Stimulated activated CD8-positive, alpha-beta memory T cell treated with anti-CD3 and anti-CD28 coated beads, Interleukin-7, amount 100 ng/mL, for 1 hour (primary cell): ENCODE measurements around the gene TTPAL.

Experiments used
- DNase-seq, 2 donors: peaks; one replicate each; pipeline ENCODE4 v3.0.0-alpha.2; 2020; ENCODE audit warnings: low read depth in 2 of 2

The TTPAL gene

DNA sequence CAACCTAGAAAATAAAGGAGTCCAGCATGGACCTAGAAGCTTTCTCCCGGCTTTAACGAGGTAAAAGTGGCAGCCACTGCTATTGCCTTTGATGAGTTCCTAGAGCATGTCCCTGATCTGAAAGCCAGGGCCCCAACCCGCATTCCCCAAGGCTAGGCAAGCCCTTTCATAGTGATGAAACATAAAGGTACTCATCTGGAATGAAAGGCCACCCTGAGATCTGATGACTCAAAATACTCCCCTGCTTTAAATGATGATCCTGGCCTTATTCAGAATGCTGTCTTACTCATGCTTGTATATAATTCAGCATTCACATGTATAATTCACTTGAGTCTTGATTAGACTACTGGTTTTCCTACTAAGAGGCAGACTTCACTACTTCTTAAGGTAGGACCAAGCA, 21.3 kb downstream of the TTPAL start:
- no peak for DNase-seq

DNA sequence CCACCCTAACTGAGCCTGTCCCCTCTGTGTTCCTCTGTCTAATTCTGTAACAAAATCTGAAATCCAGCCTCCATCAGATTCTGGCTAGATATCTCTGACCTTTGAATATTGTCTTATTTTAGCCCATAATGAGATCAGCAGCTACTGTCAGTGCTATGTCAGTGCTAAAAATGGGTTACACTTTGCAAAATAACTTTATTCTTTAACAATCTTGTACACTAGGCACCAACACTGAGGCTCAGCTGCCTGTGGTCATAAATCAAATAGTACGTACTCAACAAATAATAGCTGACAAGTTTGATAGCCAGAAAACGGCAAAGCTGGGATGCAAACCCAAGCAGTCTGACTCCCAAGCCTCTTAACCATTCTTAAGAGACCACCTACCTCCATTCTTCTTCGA, 22.1 kb downstream of the TTPAL start:
- no peak for DNase-seq

DNA sequence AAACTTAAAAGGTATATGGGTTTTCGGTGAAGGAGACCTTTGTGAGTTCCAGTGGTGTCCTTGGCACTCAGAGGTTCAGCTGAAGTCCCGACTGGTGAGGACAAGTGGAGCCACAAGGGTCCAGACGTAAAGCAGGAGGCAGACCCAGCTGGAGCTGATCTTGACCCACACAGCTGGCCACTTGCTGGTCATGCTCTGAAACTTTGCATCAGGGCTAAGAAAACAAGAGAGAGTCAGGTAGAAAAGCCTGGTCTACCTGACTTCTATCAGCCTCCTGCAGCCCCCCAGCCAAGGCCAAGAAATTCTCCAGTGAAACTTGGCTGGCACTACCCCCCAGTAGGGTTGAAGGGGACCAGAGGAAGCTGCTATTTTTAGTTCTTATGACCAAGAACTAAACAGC, 24.5 kb downstream of the TTPAL start:
- DNase-seq: no peak

DNA sequence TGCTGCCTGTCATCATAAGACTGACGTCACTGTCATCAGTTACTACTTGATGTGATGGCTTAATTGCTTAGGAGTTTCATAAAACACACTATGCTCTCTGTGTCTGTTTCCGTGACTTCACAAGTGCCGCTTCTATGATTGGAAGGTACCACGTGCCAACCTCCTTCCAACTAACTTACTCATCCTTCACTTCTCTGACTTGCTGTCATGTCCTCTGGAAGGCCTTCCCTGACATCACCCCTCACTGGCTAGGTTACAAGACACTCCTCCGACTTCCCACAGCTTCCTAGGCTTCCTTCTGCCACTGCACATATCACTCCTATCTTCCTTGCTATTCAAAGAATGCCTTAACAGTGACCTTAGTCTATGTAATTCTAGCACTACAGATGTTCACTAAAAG, 25.8 kb downstream of the TTPAL start:
- no peak for DNase-seq

DNA sequence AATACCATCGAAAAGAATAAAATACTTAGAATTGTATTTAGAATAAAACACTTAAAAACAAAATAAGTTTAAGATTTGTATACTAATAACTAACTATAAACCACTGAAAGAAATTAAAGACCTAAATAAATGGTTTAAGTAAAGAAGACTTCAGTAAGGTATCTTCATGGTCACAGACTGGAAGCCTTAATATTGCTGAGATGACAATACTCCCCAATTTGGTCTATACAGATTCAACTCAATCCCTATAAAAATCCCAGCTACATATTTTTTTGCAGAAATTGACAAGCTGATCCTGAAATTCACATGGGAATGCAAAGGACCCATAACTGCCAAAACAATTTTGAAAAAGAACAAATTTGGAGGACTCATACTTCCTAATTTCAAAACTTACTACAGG, 27.3 kb downstream of the TTPAL start:
- no peak for DNase-seq

DNA sequence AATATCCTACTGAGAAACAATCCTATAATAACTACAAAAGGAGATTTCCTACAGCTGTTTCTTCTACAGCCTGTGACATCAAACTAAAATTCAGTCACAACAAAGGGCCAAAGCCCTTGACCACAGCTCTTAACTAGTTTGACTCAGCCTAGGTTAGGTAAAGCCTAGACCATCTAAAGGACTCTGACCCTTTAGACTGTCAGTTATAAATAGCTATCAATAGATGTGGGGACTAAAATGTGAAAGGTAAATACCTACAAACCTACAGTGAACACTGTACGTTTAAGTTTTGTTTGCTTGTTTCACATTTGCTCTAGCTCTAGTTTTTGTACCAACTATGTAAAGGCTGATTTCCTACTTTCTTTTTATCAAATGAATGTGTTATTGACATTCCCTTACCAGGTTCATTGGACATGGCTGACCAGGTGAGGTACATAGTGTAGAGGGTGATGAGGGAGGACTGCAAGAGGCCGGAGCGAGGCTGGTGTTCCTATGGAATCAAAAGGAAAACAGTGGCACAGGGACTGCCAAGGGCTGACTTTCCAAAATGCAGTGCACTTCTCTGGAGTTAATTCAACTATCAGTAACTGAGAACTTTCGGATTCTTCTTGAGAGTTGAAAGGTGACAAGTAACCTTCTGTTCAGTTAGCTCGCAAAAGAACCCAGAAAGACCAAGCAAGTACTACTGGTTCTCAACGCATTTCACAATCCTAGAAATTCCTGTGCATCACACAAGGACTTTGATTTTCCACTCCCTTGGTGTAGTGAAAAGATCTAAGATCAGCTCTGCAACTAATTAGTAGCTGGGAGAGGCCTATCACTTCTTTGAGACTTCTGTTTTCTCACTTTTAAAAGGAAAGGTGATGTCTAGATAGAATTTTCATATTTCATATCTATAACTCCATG, 29.0 kb downstream of the TTPAL start:
- no peak for DNase-seq

DNA sequence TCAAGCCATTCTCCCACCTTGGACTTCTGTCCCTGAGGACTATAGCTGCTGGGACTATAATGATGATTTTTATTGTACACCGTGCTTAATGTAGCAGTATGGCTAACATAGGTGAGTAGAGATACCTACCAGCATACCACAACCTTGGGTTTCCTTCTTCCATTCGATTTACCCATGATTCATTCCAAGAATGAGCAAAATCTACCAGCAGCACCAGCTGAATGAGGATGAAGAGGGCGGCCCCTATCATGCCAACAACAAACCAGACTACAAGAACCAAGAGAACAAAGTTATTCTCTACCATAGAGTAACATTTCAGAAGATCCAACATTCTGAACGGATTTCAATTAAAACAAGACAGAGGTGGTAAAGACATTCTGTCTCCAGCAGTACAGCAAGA, 34.1 kb downstream of the TTPAL start:
- no peak for DNase-seq

DNA sequence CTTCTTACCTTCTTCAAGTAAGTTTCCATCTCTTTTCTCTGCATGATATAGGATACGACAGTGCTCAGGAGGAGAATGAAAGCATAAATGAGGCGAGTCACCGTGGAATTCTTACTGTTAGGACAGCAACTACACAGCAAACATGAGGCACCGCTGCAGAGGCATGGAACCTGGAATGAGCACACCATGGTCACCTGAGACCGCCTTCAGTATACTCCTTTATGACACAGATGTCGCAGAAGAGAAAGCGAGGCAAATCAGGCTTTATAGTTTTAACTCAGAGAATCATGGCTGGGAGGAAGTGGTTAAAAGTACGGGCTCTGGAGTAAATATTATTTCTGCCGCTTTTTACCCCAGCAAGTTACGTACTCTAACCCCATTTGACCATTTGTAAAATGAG, 38.2 kb downstream of the TTPAL start:
- no peak for DNase-seq

DNA sequence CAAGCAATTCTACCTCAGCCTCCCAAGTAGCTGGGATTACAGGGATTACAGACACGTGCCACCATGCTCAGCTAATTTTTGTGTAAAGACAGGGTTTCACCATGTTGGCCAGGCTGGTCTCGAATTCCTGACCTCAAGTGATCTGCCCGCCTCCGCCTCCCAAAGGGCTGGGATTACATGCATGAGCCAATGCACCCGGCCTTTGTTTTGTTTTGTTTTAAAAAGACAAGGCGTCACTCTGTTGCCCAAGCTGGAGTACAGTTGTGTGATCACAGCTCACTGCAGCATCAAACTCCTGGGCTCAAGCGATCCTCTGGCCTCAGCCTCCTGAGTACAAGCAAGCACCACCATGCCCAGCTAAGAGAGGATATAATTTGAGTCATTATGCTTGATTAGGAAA, 40.8 kb downstream of the TTPAL start:
- no peak for DNase-seq

DNA sequence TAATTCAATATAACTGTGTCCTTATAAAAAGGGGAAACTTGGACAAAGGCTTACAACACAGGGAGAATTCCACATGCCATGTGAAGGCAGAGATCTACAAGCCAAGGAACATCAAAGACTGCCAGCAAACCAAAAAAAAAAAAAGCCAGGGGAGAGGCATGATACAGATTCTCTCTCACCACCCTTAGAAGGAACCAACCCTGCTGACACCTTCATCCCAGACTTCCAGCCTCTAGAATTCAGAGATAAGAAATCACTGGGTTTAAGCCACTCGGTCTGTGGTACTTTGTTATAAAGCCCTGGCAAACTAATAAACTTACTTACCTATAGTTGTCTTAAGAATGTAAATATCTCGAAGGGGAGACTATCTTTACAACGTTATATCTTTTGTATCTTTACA, 41.8 kb downstream of the TTPAL start:
- no peak for DNase-seq

DNA sequence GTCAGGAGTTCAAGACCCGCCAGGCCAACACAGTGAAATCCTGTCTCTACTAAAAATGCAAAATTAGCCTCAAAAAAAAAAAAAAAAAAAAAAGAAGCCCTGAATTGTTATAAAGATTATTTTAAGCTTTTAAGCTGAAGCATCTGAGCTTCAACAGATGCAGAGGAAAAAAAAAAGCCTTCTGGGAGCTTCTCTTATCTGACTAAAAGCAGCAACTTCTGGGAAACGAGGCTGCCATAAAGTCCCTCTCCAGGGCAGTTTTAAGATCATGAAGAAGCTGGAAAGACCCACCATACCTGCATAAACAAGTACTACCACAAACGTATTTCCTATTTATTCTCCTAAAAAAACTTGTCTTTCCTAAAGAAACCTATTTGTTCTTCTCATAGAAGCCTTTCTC, 42.6 kb downstream of the TTPAL start:
- no peak for DNase-seq

DNA sequence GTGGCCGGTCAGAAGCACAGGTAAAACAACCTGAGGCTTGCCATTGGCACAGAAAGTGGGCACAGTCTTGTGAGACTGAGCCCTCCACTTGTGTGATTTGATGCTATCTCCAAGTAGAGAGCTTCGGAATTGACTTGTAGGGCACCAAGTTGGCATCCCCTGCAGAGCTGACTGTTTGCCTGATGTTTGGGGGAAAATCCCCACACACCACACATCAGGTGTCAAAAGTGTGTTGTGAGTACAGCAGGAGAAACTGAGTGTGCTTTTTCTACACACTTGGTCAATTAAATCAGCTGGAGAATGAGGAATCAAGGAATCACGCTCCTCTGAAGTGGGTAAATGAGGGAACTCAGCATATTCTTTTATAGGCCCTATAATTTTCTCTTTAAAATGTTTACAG, 45.2 kb downstream of the TTPAL start:
- DNase-seq: no peak

DNA sequence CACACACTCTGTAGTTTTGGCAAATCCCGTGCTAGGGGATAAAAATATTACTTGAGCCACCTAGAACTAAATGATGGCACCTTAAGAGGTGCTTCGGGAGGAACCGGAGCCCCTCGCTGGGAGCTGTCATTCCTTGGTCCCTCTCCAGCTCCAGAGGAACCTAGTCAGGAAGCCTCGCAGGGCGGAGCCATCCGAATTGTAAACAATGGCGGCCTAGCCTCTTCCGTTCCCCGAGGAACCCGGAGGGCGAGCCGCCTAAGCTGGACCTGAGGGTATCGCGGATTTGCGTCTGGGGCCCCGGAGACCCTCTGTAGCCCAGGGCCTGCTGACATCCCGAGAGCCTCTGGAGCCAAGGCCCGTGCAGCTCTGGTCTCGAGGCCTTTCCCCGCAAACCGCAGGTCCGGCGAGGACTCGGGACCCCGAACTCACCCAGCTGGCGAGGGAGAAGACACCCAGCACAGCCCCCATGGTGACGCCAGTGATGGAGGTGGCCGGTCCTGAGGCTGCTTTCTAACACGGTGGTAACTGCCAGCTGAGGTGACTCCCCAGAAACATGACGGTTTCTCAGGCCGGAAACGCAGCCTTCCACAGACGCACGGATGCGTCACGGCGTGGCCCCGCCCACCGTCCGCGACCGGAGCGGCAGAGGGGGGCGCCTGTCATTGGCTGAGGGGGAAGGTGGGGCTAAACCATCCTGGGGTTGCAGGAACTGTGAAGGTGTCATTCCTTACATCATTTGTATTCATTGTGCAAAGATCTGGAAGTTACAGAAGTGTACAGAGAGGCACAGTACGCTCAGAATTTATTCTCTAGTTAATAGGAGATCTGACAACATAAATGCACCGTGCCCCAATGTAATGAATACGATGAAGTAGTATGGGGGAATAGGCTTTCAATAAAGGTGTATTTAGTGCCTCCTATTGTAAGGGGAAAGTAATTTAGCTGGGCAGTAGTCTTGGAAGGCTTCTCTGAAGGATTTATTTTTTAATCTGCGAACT, 46.1 kb downstream of the TTPAL start, which contains the start of gene SERINC3:
SERINC3 (minus strand) TSS at position 587 of the 998 bp plus-strand sequence; CDS start at position 468, 119 bp downstream.
- DNase-seq: peak; percentile 94 to 96

DNA sequence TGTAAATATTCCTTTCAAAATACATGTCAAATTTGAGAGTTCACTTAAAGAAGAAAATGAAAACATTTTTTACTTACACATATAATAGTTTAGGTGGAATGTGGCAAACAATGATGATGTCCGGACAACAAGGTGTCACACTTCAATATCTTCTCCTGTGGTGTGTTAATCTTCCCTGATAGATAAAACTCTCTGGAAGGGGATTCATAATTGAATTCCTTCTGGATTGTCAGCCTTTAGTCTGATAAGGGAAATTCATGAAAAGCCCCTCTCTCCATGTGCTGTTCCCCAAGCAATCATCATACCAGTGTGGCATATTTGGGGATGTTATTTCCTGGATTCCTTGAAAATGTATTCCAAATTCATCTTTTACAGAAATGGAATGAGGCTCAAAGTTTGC, 47.2 kb downstream of the TTPAL start:
- DNase-seq: no peak

DNA sequence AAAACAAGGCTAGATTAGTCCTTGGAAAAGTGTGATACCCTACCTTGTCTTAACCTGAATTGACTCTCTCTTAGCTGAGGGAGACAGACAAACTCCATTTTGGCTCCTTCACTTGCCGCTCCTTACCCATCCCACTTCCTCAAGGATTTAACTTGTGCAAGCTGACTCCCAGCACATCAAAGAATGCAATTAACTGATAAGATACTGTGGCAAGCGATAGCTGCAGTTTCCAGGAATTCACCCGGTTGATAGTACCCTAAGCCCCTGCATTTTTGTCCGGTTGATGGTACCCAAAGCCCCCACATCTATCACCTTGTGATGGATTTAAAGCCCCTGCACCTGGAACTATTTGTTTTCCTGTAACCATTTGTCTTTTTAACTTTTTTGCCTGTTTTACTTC, 48.1 kb downstream of the TTPAL start:
- no peak for DNase-seq

DNA sequence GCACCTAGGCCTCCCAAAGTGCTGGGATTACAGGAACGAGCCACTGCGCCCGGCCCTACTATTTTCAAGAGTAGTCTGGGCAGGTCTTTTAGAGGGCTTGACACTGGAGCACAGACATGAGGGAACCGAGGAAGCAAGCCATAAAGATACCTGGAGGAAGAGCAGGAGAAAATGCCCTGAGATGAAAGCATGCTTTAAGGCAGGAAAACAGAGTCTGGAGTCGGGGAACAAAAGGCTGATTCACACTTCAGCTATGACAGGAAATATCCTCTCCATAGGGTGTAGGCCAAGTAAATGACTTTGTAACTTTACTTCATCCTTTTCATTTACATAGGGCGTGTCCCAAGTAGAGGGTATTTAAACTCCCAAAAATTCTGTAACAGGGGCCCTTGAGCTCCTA, 50.5 kb downstream of the TTPAL start:
- DNase-seq: no peak

DNA sequence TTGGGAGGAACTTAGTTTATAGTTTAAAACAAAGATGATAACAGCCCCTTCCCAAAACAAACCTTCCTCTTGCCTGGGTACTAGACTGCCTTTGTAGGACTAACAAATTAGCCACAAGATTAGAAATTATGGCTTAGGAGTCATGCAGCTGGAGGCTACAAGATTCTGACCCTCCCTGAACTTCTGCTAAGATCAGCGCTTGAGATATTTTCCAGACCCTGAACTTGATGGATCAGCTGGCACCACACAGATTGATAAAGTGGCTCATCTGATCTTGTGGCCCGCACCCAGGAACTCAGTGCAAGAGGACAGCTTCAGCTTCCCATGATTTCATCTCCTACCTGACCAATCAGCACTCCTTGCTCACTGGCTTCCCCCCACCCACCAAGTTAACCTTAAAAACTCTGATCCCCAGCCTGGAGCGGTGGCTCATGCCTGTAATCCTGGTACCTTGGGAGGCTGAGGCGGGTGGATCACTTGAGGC, 52.1 kb downstream of the TTPAL start:
- no peak for DNase-seq

DNA sequence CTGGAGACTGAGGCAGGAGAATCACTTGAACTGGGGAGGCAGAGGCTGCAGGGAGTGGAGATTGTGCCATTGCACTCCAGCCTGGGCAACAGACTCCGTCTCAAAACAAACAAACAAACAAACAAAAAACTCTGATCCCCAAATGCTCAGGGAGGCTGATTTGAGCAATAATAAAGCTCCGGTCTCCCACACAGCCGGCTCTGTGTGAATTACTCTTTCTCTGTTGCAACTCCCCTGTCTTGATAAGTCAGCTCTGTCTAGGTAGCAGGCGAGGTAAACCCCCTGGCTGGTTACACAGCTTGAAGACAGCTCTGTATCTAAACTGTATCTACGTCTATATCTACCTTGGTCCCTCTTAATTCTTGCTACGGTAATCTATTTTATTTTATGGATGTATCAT, 52.6 kb downstream of the TTPAL start:
- DNase-seq: no peak

DNA sequence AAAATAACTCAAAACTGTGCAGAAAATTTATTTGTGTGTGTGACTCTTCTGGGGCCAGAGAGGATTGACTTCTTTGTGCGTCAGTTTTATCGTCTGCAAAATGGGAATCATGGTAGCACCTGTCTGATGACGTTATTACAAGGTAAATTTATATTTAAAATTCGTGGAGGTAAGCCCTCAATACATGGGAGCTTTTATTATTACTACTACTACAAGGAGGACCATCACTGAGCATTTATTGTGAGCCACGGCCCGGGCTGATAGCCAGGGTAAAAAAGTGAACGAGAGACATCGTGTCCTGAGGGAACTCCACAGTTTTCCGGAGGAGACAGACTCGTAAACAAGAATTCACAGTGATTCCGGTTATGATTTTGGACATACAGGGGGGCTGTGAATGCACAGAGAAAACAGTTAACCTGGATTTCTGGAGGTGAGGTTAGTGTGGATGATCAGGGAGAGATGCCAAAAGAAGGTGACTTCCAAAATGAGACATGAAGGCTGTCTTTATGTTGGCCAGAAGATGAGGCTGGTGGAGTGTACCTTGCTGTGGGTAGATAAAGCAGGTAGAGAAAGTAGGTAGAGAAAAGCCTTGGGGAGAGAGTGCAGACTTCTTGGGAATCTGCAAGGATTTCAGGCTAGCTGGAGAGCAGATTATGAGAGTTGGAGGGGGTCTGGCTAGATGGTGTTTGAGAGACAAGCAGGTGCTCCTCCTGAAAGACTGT, 56.7 kb downstream of the TTPAL start:
- no peak for DNase-seq

DNA sequence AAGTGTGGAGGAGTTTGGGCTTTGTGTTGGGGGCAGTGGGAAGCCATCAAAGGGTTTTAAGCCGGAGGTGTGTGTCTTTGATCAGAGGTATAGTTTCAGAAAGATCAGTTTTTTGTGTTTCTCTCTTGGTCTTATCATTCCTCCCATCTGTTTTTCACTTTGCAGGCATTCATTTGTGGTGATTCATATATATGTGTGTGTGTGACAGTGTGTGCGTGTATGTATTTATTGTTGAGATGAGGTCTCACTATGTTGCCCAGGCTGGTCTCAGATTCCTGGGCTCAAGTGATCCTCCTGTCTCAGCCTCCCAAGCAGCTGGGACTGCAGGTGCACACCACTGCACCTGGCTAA, 57.3 kb downstream of the TTPAL start:
- no peak for DNase-seq

DNA sequence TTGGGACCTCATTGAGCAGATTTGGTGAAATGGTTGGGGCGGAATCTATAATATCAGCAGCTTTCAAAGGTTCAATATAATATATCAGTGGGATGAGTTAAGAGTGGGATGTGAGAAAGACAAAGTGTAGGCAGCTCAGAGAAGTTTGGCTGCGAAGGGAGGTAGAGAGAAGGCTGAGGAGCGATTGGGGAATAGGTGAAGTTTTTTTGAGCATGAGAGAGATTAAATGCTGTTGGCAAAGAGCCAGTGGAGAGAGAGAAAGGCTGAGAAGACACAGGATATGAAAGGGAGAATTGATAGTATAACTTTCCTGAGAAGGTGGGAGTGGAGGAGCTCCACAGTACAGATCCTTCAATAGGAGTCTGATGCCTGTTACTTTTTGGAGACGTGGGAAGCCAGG, 58.3 kb downstream of the TTPAL start:
- DNase-seq: no peak

DNA sequence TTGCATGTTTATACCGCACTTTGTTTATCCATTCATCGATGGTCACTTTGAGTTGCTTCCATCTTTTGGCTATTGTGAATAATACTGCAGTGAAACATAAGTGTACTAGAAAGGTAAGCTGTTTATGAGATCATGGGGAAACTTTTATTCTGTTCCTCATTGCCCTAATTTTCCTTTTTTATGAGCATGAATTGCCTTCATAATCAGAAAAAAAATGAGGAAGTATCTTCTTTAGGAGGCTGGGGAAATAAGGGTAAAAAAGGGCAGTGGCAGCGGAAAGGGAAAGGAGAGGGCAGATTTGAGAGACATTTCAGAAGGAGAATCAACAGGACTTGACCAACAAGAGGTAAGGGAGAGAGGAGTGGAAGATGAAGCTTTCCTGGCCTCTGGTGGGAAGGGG, 60.5 kb downstream of the TTPAL start:
- DNase-seq: no peak
